ENCODE data around the gene RAD51B.

The RAD51B gene

DNA sequence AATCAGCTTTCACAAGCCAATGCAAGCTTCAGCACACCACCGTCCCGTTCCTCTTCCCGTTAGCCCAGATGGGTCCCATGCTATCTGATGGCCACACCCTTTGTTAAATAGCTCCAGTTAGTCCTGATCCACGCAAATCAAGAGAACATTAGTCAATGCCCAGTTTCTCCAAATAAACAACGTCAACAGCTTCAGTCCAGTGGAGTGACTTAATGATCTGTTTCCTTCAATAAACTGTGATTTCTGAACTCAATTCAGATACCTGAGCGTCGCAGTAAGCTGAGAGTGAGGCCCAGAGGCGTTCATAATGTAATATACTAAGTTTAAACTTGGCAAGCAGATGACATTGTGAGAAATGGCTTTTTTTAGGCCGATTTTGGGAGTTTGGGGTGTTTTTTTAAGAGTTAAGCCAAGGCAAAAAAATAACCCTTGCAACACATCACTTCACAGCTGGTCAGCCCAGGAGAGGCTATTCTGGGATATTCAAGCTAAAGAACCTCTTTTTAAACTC, 861.0 kb downstream of the RAD51B start:
- peaks cover 79% of the 10 kb centered on the region for H3K4me1 ChIP-seq
- peak overlapping the region; percentile 86 for H3K4me2 ChIP-seq

DNA sequence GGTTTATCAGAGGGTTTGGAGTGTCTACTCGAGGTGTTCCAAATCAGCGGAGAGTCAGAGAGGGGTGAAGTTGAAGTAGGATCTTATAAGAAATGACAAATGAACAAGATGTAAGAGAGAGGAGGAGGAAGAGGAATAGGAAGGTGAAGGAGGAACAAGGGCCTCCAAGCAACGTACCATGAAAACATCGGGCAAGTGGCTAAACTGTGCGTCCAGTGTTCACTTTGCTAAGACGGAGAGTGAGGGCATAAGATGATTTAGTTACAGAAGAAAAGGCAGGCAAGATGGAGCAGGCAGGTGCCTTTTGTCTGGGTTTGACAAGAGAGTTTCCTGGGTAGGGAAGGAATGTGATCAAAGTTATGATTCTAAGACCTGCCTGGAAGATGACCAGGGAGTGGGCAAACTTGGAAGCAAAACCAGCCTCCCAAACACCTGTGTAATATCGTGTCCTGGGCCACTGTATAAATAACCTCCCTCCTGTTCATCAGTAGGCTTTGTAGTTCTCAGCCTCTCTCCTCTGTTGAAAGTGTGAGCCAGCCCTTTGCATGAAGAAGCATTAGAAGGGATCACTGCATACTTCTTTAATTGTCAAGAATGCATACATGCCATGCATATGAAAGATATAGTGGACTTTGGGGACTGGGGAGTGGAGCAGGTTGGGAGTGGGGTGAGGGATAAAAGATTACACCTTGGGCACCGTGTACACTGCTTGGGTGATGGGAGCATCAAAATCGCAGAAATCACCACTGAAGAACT, 861.9 kb downstream of the RAD51B start:
- peaks cover 85% of the 10 kb centered on the region for H3K4me1 ChIP-seq
- H3K9me3 ChIP-seq: no peaks in the 10 kb centered on the region
- TF ChIP-seq Cebpa-rat (IDR thresholded peaks at IDR 0.05): no peak
- peak overlapping the region; percentile 91; the same call in 1 of the 2 replicates for H3K27ac ChIP-seq
- peak overlapping the region; percentile 86 for H3K4me2 ChIP-seq
- H3K4me3 ChIP-seq: no peak overlapping the region
- H3K27me3 ChIP-seq: no peaks in the 10 kb centered on the region
- H4K20me1 ChIP-seq: no peaks in the 10 kb centered on the region
- no peak overlapping the region for H3K9ac ChIP-seq
- no peaks in the 10 kb centered on the region for H3K36me3 ChIP-seq

More for the DNA sequence above, 861.0 kb downstream of the RAD51B start:
- H3K36me3 ChIP-seq: no peaks in the 10 kb centered on the region
- no peak for TF ChIP-seq Cebpa-rat (IDR thresholded peaks at IDR 0.05)
- no peaks in the 10 kb centered on the region for H4K20me1 ChIP-seq
- H3K4me3 ChIP-seq: no peak overlapping the region
- H3K9ac ChIP-seq: no peak overlapping the region
- no peaks in the 10 kb centered on the region for H3K27me3 ChIP-seq
- no peak overlapping the region for H3K27ac ChIP-seq
- no peaks in the 10 kb centered on the region for H3K9me3 ChIP-seq

DNA sequence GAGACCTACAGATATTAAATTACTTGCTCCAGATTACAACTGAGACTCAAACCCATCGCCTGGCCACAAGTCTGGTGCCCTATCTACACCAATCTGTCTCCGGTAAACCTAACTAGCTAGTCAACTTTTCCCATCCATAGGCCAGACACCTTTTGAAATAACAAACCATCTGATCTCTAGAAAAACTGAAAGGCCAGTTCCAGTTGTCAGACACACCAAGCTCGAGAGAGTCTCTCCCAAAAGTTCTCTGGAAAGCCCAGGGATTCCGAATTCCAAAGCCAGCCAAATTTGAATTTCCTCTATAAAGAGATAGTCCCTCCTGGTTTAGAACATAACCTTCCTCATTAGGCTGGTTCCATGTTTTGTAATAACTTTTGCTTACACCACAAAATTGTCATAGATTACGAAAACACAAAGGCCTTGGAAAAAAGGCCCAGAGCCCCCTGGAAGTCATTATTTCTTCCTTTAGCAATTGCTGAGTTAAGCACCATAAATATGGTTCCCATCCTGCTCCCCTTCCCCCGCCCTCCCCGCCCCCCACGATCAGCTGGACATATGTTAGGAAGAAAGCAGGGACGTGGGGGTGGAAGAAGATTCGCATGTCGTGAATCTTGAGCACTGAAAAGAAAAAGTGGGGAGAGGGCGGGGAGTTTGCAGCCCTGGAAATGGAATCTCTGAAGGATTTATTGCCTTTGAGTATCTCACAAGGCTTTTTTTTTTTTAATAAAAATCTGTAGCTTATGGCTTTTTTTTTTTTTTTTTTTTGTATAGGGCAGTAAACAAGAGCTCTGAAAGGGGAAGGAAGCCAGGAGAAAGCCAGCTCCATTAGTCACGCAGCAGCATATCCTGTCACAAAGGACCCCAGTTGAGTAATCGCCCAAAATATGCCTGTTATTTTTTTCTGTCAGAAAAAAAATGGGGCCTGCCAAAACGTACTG, 862.9 kb downstream of the RAD51B start:
- Histone ChIP-seq H4K20me1 (no peaks in the 10 kb centered on the region), H3K9ac (peak overlapping the region; percentile 71), H3K27me3 (no peaks in the 10 kb centered on the region), H3K36me3 (no peaks in the 10 kb centered on the region; the same call in 1 of the 2 replicates), H3K9me3 (peaks cover 8% of the 10 kb centered on the region), H3K4me3 (no peak overlapping the region), H3K4me1 (peaks cover 78% of the 10 kb centered on the region), H3K27ac (peak overlapping the region; percentile 91), H3K4me2 (peak overlapping the region; percentile 86)
- TF ChIP-seq Cebpa-rat (IDR thresholded peaks at IDR 0.05): no peak

DNA sequence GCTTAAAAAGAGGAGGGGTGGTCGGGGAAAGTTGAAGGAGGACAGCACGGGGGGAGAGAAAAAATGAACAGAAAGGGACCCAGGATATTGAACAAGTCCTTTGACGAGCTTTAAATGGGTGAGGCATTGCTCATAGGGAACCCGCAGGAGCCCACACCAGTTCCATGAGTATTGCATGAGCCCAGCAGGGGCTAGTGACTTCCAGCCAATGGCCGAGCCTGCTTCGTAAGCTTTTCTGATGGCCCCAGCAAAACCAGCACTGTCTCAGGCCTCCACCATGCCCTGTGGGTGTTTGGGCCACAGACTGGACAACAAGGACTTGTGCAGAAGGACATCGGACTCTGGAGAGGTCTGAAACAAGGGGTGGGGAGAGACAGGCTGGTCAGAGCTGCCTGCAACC, 863.7 kb downstream of the RAD51B start:
- Histone ChIP-seq H3K36me3 (no peaks in the 10 kb centered on the region; the same call in 1 of the 2 replicates), H4K20me1 (no peaks in the 10 kb centered on the region), H3K27ac (peak overlapping the region; percentile 91), H3K9ac (peak overlapping the region; percentile 71), H3K9me3 (peaks cover 8% of the 10 kb centered on the region), H3K4me2 (peak overlapping the region; percentile 86), H3K4me1 (peaks cover 80% of the 10 kb centered on the region), H3K4me3 (0 out of 2 replicates have a peak overlapping the region, but pooled peaks have one; percentile 12), H3K27me3 (no peaks in the 10 kb centered on the region)
- TF ChIP-seq Cebpa-rat (IDR thresholded peaks at IDR 0.05): no peak

- H3K4me1 ChIP-seq: peaks cover 89% of the 10 kb centered on the region
- H3K27ac ChIP-seq: peak overlapping the region; percentile 91
- TF ChIP-seq Cebpa-rat (IDR thresholded peaks at IDR 0.05): no peak
- H4K20me1 ChIP-seq: no peaks in the 10 kb centered on the region
- no peak overlapping the region for H3K4me3 ChIP-seq
- H3K9me3 ChIP-seq: peaks cover 8% of the 10 kb centered on the region
- H3K36me3 ChIP-seq: no peaks in the 10 kb centered on the region; the same call in 1 of the 2 replicates
- H3K4me2 ChIP-seq: peak overlapping the region; percentile 86
- peak overlapping the region; percentile 71 for H3K9ac ChIP-seq
- H3K27me3 ChIP-seq: no peaks in the 10 kb centered on the region
Observed at GRCh38 chr14:68684466-68685418, 865.2 kb downstream of the RAD51B start.

DNA sequence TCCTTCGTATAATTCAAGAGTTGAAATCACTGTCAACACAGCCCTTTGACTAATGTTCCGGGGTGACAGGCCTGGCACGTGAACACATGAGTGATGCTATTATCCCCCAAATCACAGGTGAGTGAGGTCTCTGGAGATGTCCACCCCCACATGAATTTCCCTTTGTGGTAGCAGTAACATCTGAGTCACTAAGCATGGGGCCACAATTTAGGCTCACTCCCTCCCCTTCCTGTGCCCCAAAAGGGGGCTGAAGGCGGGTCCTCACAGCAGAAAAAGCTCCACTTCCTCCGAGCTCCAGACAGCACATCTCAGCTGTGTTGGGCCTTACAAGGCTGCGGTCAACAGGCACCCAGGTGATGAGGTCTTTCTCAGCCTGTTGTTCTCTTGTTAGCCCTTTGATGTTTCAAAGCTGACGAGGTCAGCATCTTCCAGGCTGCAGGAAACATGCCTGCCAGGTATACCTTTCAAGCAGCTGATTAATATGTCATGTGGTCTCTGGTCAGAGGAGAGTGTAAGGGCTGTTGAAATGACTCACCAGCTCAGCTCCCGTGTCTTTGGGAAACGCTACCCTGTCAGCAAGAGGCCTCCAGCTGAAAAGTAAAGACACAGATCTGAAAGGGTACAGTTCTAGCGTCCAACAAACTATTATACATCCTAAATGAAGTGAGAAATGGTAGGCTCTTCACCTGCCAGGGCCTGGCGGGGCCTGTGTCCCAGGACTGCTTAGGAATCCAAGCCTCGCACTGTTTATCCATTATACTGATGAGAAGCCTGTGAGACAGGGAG, 866.0 kb downstream of the RAD51B start:
- Histone ChIP-seq H3K4me3 (no peak overlapping the region), H3K27ac (peak overlapping the region; percentile 91), H4K20me1 (no peaks in the 10 kb centered on the region), H3K4me2 (peak overlapping the region; percentile 86), H3K4me1 (peaks cover 94% of the 10 kb centered on the region), H3K27me3 (no peaks in the 10 kb centered on the region), H3K36me3 (no peaks in the 10 kb centered on the region; the same call in 1 of the 2 replicates), H3K9ac (peak overlapping the region; percentile 25), H3K9me3 (peaks cover 8% of the 10 kb centered on the region)
- no peak for TF ChIP-seq Cebpa-rat (IDR thresholded peaks at IDR 0.05)

DNA sequence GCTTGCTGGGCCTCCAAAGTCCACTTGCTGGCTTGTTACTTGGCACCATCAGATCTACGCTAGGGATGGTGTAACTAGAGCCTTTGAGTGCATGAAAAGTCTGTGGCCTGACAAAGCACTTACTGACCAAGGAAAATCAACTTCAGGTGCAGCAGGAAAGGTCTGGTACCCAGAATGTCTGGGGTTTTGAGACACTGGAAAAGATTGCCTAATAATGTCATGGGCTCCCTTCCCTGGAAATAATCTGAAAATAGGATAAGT, 866.6 kb downstream of the RAD51B start:
- H3K4me3 ChIP-seq: no peak overlapping the region
- H3K4me1 ChIP-seq: peaks cover 94% of the 10 kb centered on the region
- no peaks in the 10 kb centered on the region; the same call in 1 of the 2 replicates for H3K36me3 ChIP-seq

DNA sequence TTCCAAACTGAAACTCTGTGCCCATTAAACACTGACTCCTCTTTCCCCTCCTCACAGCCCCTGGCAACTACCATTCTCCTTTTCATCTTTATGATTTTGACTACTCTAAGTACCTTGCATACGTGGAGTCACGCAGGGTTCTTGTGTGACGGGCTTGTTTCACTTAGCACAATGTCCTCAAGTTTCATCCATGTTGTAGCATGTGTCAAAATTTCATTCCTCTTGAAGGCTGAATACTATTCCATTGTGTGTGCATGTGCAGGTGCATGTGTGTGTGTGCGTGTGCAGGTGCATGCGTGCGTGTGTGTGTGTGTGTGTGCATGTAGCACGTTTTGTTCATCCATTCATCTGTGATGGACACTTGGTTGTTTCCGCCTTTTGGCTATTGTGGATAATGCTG, 867.1 kb downstream of the RAD51B start:
- Histone ChIP-seq H3K4me3 (no peak overlapping the region), H3K9me3 (peaks cover 8% of the 10 kb centered on the region), H3K27me3 (no peaks in the 10 kb centered on the region), H4K20me1 (no peaks in the 10 kb centered on the region), H3K27ac (no peak overlapping the region), H3K4me1 (peaks cover 94% of the 10 kb centered on the region), H3K36me3 (no peaks in the 10 kb centered on the region; the same call in 1 of the 2 replicates), H3K9ac (no peak overlapping the region), H3K4me2 (no peak overlapping the region)
- TF ChIP-seq Cebpa-rat (IDR thresholded peaks at IDR 0.05): no peak

More for the DNA sequence above, 866.6 kb downstream of the RAD51B start:
- peak overlapping the region; percentile 25; the same call in 1 of the 2 replicates for H3K9ac ChIP-seq
- H3K27ac ChIP-seq: peak overlapping the region; percentile 91
- TF ChIP-seq Cebpa-rat (IDR thresholded peaks at IDR 0.05): no peak
- H3K4me2 ChIP-seq: peak overlapping the region; percentile 86
- no peaks in the 10 kb centered on the region for H4K20me1 ChIP-seq
- H3K27me3 ChIP-seq: no peaks in the 10 kb centered on the region
- peaks cover 8% of the 10 kb centered on the region for H3K9me3 ChIP-seq
